ENCODE measurements around the gene TSPAN7. TPM values are rescaled to one million over a fixed set of nuclear protein-coding genes. Genes with fewer than 3 reads are reported as not detected.

TSPAN7 gene
- polyA plus RNA-seq, 2 of the 4 experiments (the other 2 are of a cell fraction) = 2.5 to 6.1 TPM

GRCh38 chrX:38519651-38520050 is 41.7 kb upstream of the TSPAN7 start:
- Histone ChIP-seq H3K27ac (no peak overlapping the region), H3K4me3 (no peak overlapping the region), H3K4me2 (no peak overlapping the region), H3K9me3 (no peaks in the 10 kb centered on the region), H3K4me1 (no peaks in the 10 kb centered on the region)
- 52% methylated on average over 6 of the region's 6 CpGs for WGBS (ENCODE audit: missing lambda C conversion rate)
- no peak for FAIRE-seq
- no peak for ATAC-seq
- no peak for DNase-seq (ENCODE audit: low read depth in 1 of 2, low spot score in 1 of 2)
- TF ChIP-seq PBX3 (IDR thresholded peaks at IDR 0.05) (no peak), MAFK (IDR thresholded peaks at IDR 0.05; ENCODE audit: partially characterized antibody) (no peak), HOXB5 (CRISPR knock-in tag; IDR thresholded peaks at IDR 0.05) (no peak), ZSCAN20 (CRISPR knock-in tag; IDR thresholded peaks at IDR 0.05) (no peak), BCL3 (IDR thresholded peaks at IDR 0.05) (no peak), CHD4 (IDR thresholded peaks at IDR 0.05; ENCODE audit: borderline replicate concordance) (no peak), CTCF (IDR thresholded peaks at IDR 0.05) (no peak), SREBF2 (IDR thresholded peaks at IDR 0.05) (no peak), POLR2AphosphoS2 (conservative IDR thresholded peaks at IDR 0.05; ENCODE audit: low read length) (no peak)
- ChIA-PET CTCF (no interaction called here), POLR2A (no interaction called here)

- no peak for TF ChIP-seq CTCF (IDR thresholded peaks at IDR 0.05)
- no peak for TF ChIP-seq SREBF2 (IDR thresholded peaks at IDR 0.05)
- no peak for TF ChIP-seq EP300 (IDR thresholded peaks at IDR 0.05)
- no peak for TF ChIP-seq JUN (IDR thresholded peaks at IDR 0.05)
- no peak for TF ChIP-seq HEYL (CRISPR knock-in tag; IDR thresholded peaks at IDR 0.05)
- no peak for TF ChIP-seq ZFP36 (IDR thresholded peaks at IDR 0.05; ENCODE audit: borderline replicate concordance, partially characterized antibody)
- no peak for TF ChIP-seq EHF (CRISPR knock-in tag; IDR thresholded peaks at IDR 0.05)
- TF ChIP-seq FOSL2 (IDR thresholded peaks at IDR 0.05) = no peak
- no peak for TF ChIP-seq FOSL2 (CRISPR knock-in tag; IDR thresholded peaks at IDR 0.05)
- TF ChIP-seq BCL3 (IDR thresholded peaks at IDR 0.05) = no peak
- no peak for TF ChIP-seq CBX2 (IDR thresholded peaks at IDR 0.05; ENCODE audit: borderline replicate concordance, low read depth)
- no peak for TF ChIP-seq ATOH8 (CRISPR knock-in tag; IDR thresholded peaks at IDR 0.05; ENCODE audit: low read depth)
- no peak for TF ChIP-seq TFCP2L1 (CRISPR knock-in tag; IDR thresholded peaks at IDR 0.05)
- TF ChIP-seq HDAC2 (IDR thresholded peaks at IDR 0.05) = no peak
- no peak for TF ChIP-seq POLR2AphosphoS2 (conservative IDR thresholded peaks at IDR 0.05; ENCODE audit: low read length)
- TF ChIP-seq ZC3H11A (IDR thresholded peaks at IDR 0.05) = no peak
- no peak for DNase-seq (ENCODE audit: low read depth in 1 of 2, low spot score in 1 of 2)
- CTCF ChIA-PET = no interaction called here
These were observed 23.2 kb upstream of the TSPAN7 start for GRCh38 chrX:38538134-38538533.

More at GRCh38 chrX:38538134-38538533, 23.2 kb upstream of the TSPAN7 start:
- FAIRE-seq (peak; percentile 78), ATAC-seq (no peak)
- Histone ChIP-seq H3K4me3 (no peak overlapping the region), H3K9me3 (no peaks in the 10 kb centered on the region), H3K27ac (no peak overlapping the region), H3K4me2 (no peak overlapping the region), H3K4me1 (no peaks in the 10 kb centered on the region)
- POLR2A ChIA-PET = no interaction called here
- 9% methylated on average over 2 of the region's 2 CpGs for WGBS (ENCODE audit: missing lambda C conversion rate)

Data from A549 (cell line).